ENCODE results near the gene TCF12.
A peak's percentile ranks its signal among the peaks of the same experiment; 100 is the strongest.

TCF12 gene

DNA sequence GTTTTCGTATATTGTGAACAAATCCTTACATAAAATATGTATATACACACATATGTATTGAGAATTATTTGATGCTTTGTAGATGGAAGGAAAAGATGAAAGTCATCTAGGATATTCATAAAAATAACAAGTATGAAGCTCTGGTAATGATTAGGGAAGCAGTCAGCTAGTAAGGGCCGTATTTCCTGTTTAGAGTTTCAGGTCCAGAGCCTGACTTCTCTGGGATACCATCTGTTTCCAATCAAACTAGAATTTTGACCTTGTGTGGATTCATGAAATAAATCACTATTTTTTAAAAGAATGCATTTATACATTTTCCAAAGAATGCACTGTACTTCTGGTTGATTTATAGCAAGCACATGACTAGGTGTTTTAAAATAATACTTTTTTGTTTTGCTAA, 301.8 kb downstream of the TCF12 start:
- TF ChIP-seq, protein P1, sequence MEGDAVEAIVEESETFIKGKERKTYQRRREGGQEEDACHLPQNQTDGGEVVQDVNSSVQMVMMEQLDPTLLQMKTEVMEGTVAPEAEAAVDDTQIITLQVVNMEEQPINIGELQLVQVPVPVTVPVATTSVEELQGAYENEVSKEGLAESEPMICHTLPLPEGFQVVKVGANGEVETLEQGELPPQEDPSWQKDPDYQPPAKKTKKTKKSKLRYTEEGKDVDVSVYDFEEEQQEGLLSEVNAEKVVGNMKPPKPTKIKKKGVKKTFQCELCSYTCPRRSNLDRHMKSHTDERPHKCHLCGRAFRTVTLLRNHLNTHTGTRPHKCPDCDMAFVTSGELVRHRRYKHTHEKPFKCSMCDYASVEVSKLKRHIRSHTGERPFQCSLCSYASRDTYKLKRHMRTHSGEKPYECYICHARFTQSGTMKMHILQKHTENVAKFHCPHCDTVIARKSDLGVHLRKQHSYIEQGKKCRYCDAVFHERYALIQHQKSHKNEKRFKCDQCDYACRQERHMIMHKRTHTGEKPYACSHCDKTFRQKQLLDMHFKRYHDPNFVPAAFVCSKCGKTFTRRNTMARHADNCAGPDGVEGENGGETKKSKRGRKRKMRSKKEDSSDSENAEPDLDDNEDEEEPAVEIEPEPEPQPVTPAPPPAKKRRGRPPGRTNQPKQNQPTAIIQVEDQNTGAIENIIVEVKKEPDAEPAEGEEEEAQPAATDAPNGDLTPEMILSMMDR (IDR thresholded peaks at IDR 0.05; ENCODE audit: low read depth, low read length): no peak
- no peaks in the 10 kb centered on the region for H3K27me3 ChIP-seq
- peak overlapping the region; percentile 72 for H3K4me3 ChIP-seq (ENCODE audit: low read depth, low read length)
- DNase-seq: peak; percentile 24
- no peaks in the 10 kb centered on the region for H3K36me3 ChIP-seq
- no peaks in the 10 kb centered on the region for H3K9me3 ChIP-seq
- H3K4me1 ChIP-seq: peaks cover 33% of the 10 kb centered on the region

DNA sequence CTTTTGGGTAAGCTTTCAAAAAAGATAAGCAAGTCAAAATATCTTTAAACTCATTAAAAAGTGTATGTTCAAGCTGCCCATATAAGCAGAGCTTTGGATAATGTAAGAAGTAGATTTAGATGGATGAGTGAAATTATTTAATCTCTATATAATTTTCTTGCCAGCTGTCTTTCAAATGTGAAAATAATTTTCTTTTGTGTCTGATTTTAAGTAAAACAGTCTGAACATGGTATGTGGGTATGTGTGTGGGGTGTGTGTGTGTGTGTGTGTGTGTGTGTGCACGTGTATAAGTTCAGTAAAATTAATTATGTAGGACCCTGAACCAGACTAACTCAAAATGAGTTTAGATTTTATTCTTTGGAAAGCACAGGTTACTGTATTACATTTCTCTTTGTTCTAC, 302.7 kb downstream of the TCF12 start:
- H3K27me3 ChIP-seq: no peaks in the 10 kb centered on the region
- H3K9me3 ChIP-seq: no peaks in the 10 kb centered on the region
- peak overlapping the region; percentile 72 for H3K4me3 ChIP-seq (ENCODE audit: low read depth, low read length)
- DNase-seq: no peak
- H3K36me3 ChIP-seq: no peaks in the 10 kb centered on the region
- peaks cover 23% of the 10 kb centered on the region for H3K4me1 ChIP-seq
- TF ChIP-seq, protein P1 (IDR thresholded peaks at IDR 0.05; ENCODE audit: low read depth, low read length): no peak

DNA sequence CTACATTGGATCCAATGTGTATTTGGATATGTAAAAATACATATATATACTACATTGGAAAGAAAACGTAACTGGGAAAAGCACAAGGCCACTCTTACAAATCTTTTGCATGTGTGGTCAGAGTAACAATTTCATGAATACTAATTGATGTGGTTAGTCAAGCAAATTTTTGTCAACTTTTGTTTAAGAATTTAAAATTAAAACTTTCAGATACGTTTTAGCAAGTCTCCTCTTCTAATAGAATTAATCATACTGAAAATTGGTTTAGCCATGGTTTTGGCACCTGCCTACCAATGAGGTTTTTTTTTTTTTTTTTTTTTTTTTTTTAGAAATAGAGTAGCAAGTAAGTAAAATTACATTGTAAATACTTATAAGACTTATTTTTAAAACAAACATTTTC, 304.9 kb downstream of the TCF12 start:
- Histone ChIP-seq H3K4me3 (ENCODE audit: low read depth, low read length) (peak overlapping the region; percentile 72; the same call in 1 of the 2 replicates), H3K36me3 (no peaks in the 10 kb centered on the region), H3K9me3 (no peaks in the 10 kb centered on the region), H3K27me3 (no peaks in the 10 kb centered on the region), H3K4me1 (peaks cover 29% of the 10 kb centered on the region)
- TF ChIP-seq, protein P1 (IDR thresholded peaks at IDR 0.05; ENCODE audit: low read depth, low read length): no peak
- no peak for DNase-seq

DNA sequence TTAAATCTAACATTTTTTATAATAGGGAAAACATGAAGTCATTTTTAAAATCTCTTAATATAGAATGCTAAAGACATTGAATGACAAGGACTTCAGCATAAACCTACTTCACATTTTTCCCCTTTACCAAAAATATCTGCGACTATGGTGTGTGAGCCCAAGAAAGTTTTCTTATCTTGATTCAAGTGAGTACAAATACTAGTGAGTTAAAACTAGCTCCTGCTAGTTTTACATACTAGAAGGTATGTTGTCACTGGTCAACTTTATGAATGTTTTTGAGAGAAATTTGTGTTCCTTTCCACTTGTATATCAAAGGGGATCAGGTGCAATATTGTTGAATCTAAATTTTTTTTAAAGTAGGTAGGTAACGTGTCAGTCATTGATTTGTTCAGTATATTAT, 305.4 kb downstream of the TCF12 start:
- TF ChIP-seq, protein P1 (IDR thresholded peaks at IDR 0.05; ENCODE audit: low read depth, low read length): no peak
- no peaks in the 10 kb centered on the region for H3K27me3 ChIP-seq
- no peak overlapping the region for H3K4me3 ChIP-seq (ENCODE audit: low read depth, low read length)
- H3K4me1 ChIP-seq: peaks cover 29% of the 10 kb centered on the region
- no peaks in the 10 kb centered on the region for H3K9me3 ChIP-seq
- H3K36me3 ChIP-seq: no peaks in the 10 kb centered on the region
- DNase-seq: no peak

DNA sequence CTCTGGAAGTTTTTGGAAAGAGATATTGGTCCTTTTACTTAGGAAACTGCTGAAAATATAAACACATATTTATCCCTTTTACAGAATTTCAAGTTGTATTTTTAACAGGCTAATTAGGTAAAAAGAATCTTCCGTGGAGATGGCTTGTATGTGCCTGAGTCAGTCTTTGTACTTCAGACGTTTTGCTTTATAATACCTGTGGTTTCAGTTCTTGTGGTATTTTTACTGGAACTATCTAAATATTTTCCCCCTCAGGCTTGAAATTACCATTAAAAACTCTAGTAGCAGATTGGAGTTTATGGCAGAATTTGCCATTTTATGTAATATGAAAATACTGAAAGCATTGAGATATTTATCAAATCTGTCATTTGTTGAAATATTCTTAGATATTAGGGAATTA, 306.2 kb downstream of the TCF12 start:
- DNase-seq: no peak
- TF ChIP-seq, protein P1 (IDR thresholded peaks at IDR 0.05; ENCODE audit: low read depth, low read length): no peak
- peaks cover 36% of the 10 kb centered on the region for H3K4me1 ChIP-seq
- no peaks in the 10 kb centered on the region for H3K9me3 ChIP-seq
- no peaks in the 10 kb centered on the region for H3K27me3 ChIP-seq
- no peak overlapping the region for H3K4me3 ChIP-seq (ENCODE audit: low read depth, low read length)
- H3K36me3 ChIP-seq: no peaks in the 10 kb centered on the region

DNA sequence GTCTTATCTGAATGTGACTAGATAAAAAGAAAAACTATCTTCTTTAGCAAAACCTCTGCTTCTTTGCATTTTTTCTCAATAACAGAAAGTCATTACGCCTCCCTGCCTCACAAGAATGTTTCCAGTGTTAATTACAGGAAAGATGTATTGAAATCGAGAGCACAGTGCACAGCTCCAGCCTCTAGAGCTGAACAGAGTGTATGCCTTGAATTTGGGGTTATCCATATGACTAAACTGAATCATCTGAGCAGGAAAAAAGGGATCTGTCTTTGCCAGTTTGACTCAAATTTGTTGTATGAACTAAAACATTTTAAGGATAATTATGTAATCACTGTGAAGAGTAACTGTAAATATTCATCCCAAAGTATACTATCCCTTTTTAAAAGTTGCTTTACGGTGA, 308.7 kb downstream of the TCF12 start:
- Histone ChIP-seq H3K4me1 (peaks cover 49% of the 10 kb centered on the region), H3K9me3 (no peaks in the 10 kb centered on the region), H3K27me3 (no peaks in the 10 kb centered on the region), H3K4me3 (ENCODE audit: low read depth, low read length) (peak overlapping the region; percentile 12; the same call in 1 of the 2 replicates), H3K36me3 (peaks cover 8% of the 10 kb centered on the region)
- TF ChIP-seq, protein P1 (IDR thresholded peaks at IDR 0.05; ENCODE audit: low read depth, low read length): no peak
- DNase-seq: no peak
